Pancreas (tissue), 10 donors: ENCODE results near the gene GNAT2. TPM values are rescaled to one million over a fixed set of nuclear protein-coding genes. Genes with fewer than 3 reads are reported as not detected.

ENCODE experiments used
- ATAC-seq, 4 donors: fragments of 200-7000 bp; cut with Tn5 transposase; one replicate each; pipeline versions ENCODE4 v1.8.0 to v1.9.1; 2020; ENCODE audit warnings: mild to moderate bottlenecking in 4 of 4, moderate library complexity in 4 of 4
- DNase-seq, 6 donors: peaks; one replicate each; pipeline ENCODE4 v3.0.0-alpha.2; 2020
- FAIRE-seq: peaks from 2 replicates; lab custom pipeline; 2012; peaks lifted over from hg19 to GRCh38; lab: Jason Lieb, UNC
- H3K27ac ChIP-seq, 4 donors: fragments of 200-600 bp; sonication (generic); 1 replicate in 3 of 4; 2 replicates in 1 of 4; pipeline versions ENCODE4 v1.5.0 to v1.8.0; 2020
- H3K27me3 ChIP-seq, 4 donors: fragments of 200-600 bp; one replicate each; pipeline ENCODE4 v1.8.0; 2021
- H3K36me3 ChIP-seq, 3 donors: fragments of 200-600 bp; sonication (generic) in 1 of 3; one replicate each; pipeline versions ENCODE4 v1.5.0 to v1.8.0; 2020 to 2021
- H3K4me1 ChIP-seq, 3 donors: fragments of 200-600 bp; one replicate each; pipeline ENCODE4 v1.8.0; 2021
- H3K4me3 ChIP-seq, 4 donors: fragments of 200-600 bp; sonication (generic) in 2 of 4; one replicate each; pipeline versions ENCODE4 v1.5.0 to v1.8.0; 2020 to 2021
- H3K9me3 ChIP-seq, 4 donors: fragments of 200-600 bp; one replicate each; pipeline ENCODE4 v1.8.0; 2021
- CTCF ChIP-seq, 4 donors: fragments of 200-600 bp; sonication (generic) in 3 of 4; IDR thresholded peaks; one replicate each; pipeline versions ENCODE4 v1.5.0 to v1.8.0; 2021; ENCODE audit warnings: antibody characterized with exemption in 4 of 4
- WGBS, 2 donors: extraction: QIAGEN DNeasy Blood & Tissue Kit; methylation state at CpG; one replicate each; pipeline ENCODE4 v1.1.7; 2013; 5-methylcytosine and 5-hydroxymethylcytosine counted together
- intact Hi-C, 3 donors: fragments of 100-400 bp; cut with DNase I; formaldehyde crosslinking; loops; one replicate each; pipeline versions ENCODE4 v1.11.1 to v1.14.2; 2022
- polyA plus RNA-seq, 2 donors: library from polyadenylated mRNA; stranded (reverse); fragments of 200-250 nt; gene quantifications; one replicate each; pipeline ENCODE4 v1.2.3, GENCODE V29; 2013
- total RNA-seq, 6 donors: library from RNA; stranded (reverse); fragmentation: NEBNext Ultra II Directional in 4 of 6; extraction: Animal tissue kit (Norgen Biotek cat#: 25700) in 4 of 6; gene quantifications; one replicate each; pipeline versions ENCODE4 v1.2.1 to v1.2.4, GENCODE V29; 2021 to 2023
- donor health status: healthy with polysubstance abuse.
- donor health status: DM: no; HTN: no; CAD: no; lungs with moderate emphysema.
- donor health status: DM: no; HTN: no; CAD: no.
- donor health status: control.
- donor health status: control.
- donor health status: Bipolar disorder and iron deficiency.
- donor health status: DM: yes; HTN: yes; CAD: no.
- donor health status: DM: no; HTN: no; CAD: no.
- donor health status: DM: no; HTN: no; CAD: no.
- donor health status: DM: yes; HTN: yes; CAD: no.

The GNAT2 gene
- total and polyA plus RNA-seq, 8 donors, result 0.60 to 0.82 TPM; not detected in 6

- Histone ChIP-seq H3K27me3 (no peaks in the 10 kb centered on the region), H3K9me3 (no peaks in the 10 kb centered on the region), H3K4me3 (no peak overlapping the region), H3K36me3 (no peaks in the 10 kb centered on the region), H3K27ac (no peak overlapping the region), H3K4me1 (no peaks in the 10 kb centered on the region)
- ATAC-seq, result no peak
- TF ChIP-seq CTCF (IDR thresholded peaks at IDR 0.05), result no peak
- FAIRE-seq, result no peak
- DNase-seq, result no peak
- intact Hi-C loops, result no loop called here
- 93 to 95% methylated on average over 3 of the region's 3 CpGs for WGBS, 2 donors
Observed at GRCh38 chr1:109609881-109610280, 9.5 kb downstream of the GNAT2 start.

- no peaks in the 10 kb centered on the region for H3K4me1 ChIP-seq
- WGBS, 2 donors, result 91 to 96% methylated on average over 1 of the region's 1 CpG
- intact Hi-C loops, result no loop called here
Observed at GRCh38 chr1:109605381-109605780, 14.0 kb downstream of the GNAT2 start.

DNA sequence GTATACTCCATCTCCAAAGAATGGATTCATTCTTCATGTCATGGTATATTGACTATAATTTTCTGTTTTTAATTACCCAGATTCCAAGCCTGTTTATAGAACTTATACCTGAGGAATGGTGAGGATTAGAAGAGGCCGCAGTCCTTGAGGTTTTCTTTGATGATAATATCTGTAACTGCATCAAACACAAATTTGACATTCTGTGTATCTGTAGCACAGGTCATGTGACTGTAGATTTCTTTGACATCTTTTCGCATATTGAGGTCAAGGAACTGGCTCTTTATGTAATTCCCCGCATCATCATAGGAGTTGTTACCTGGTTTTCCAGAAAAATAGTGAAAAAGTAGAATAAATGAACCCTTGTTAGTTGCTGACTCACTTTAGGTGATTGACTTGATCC, 16.2 kb downstream of the GNAT2 start:
- Histone ChIP-seq H3K4me1 (no peaks in the 10 kb centered on the region), H3K4me3 (no peak overlapping the region), H3K9me3 (no peaks in the 10 kb centered on the region), H3K27me3 (no peaks in the 10 kb centered on the region), H3K27ac (no peak overlapping the region), H3K36me3 (no peaks in the 10 kb centered on the region)
- ATAC-seq (no peak), DNase-seq (no peak), FAIRE-seq (no peak)
- intact Hi-C loops, result no loop called here
- TF ChIP-seq CTCF (IDR thresholded peaks at IDR 0.05), result no peak
- 98 to 99% methylated on average over 3 of the region's 3 CpGs for WGBS, 2 donors

More at GRCh38 chr1:109605381-109605780, 14.0 kb downstream of the GNAT2 start:
- no peaks in the 10 kb centered on the region for H3K9me3 ChIP-seq
- H3K4me3 ChIP-seq, result no peak overlapping the region
- no peak overlapping the region for H3K27ac ChIP-seq
- DNase-seq, result no peak
- H3K27me3 ChIP-seq, result no peaks in the 10 kb centered on the region
- no peak for ATAC-seq
- no peak for FAIRE-seq
- no peak for TF ChIP-seq CTCF (IDR thresholded peaks at IDR 0.05)
- no peaks in the 10 kb centered on the region for H3K36me3 ChIP-seq

GRCh38 chr1:109598655-109599054, 20.8 kb downstream of the GNAT2 start:
- no peak for TF ChIP-seq CTCF (IDR thresholded peaks at IDR 0.05)
- H3K27ac ChIP-seq, result no peak overlapping the region
- no peaks in the 10 kb centered on the region for H3K9me3 ChIP-seq
- ATAC-seq (no peak), FAIRE-seq (no peak), DNase-seq (no peak)
- H3K36me3 ChIP-seq, result no peaks in the 10 kb centered on the region
- no peaks in the 10 kb centered on the region for H3K27me3 ChIP-seq
- 90 to 94% methylated on average over 5 of the region's 5 CpGs for WGBS, 2 donors
- H3K4me3 ChIP-seq, result no peak overlapping the region
- H3K4me1 ChIP-seq, result no peaks in the 10 kb centered on the region
- intact Hi-C loops, result no loop called here

DNA sequence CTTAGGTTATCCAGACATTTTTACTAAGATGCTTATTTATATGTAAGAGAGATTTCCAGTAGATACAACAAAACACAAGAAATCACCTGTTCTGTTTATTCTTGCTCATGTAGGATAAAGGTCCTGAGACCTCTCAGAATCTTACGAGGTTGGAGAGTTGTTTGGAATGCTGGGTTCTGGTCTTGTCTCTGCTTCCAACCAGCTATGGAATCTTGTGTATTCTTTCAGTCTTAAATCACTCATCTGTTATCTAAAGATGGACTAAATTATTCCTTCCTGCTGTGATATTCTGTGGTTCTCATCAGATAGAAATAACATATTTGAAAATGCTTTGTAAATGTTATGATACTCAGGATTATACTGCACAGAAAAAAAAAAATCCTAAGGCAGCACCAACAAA, 21.3 kb downstream of the GNAT2 start:
- no peaks in the 10 kb centered on the region for H3K27me3 ChIP-seq
- DNase-seq (no peak), ATAC-seq (no peak), FAIRE-seq (no peak)
- intact Hi-C loops, result no loop called here
- peaks cover 0 to 1% (median 0%) of the 10 kb centered on the region in 3 donors for H3K36me3 ChIP-seq
- WGBS, 2 donors, result 94 to 95% methylated on average over 1 of the region's 1 CpG
- no peaks in the 10 kb centered on the region for H3K4me1 ChIP-seq
- TF ChIP-seq CTCF (IDR thresholded peaks at IDR 0.05), result no peak
- H3K9me3 ChIP-seq, result no peaks in the 10 kb centered on the region
- no peak overlapping the region for H3K4me3 ChIP-seq
- H3K27ac ChIP-seq, result no peak overlapping the region
